ENCODE measurements around the gene TGFBI.
A peak's percentile ranks its signal among the peaks of the same experiment; 100 is the strongest.

The TGFBI gene

DNA sequence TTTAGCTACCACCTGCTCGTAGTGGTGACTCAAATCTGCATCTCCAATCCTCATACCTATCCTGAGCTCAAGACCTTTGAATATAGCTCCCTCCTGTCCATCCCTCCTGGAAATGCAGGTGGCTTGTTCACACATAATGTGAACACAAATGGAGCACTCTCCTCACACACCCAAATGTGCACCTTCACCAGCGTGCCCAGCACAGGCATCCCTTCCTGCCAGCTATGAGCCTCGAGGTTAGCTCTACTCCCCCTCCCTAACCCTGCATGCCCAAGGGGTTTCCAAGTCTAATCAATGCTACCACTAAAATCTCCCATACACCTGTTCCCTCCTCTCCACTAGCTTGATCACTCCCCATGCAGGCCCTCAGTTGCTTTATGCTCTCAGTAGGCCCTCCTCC, 2.2 kb upstream of the TGFBI start:
- Histone ChIP-seq H2AK5ac (ENCODE audit: low read length) (peak overlapping the region; percentile 65), H3K4ac (ENCODE audit: low read depth, low read length) (no peak overlapping the region), H3K23ac (ENCODE audit: low read length) (no peak overlapping the region), H2AFZ (ENCODE audit: insufficient read depth, low read length, poor library complexity) (no peak overlapping the region), H4K91ac (ENCODE audit: low read depth, low read length) (no peak overlapping the region), H3K18ac (ENCODE audit: low read length) (no peak overlapping the region), H3K79me2 (ENCODE audit: control insufficient read depth, insufficient read depth, low read length, poor library complexity) (peaks cover 25% of the 10 kb centered on the region), H3K14ac (ENCODE audit: low read length) (no peak overlapping the region), H4K8ac (ENCODE audit: low read depth, low read length) (no peak overlapping the region), H3K4me1 (ENCODE audit: control insufficient read depth in 1 of 2, insufficient read depth in 2 of 2, low read length in 2 of 2) (peaks cover 7 to 18% of the 10 kb centered on the region in 2 experiments), H3K27ac (ENCODE audit: low read depth, low read length) (no peak overlapping the region), H3K4me3 (ENCODE audit: low read depth, low read length) (no peak overlapping the region), H2BK120ac (ENCODE audit: insufficient read depth, low read length, poor library complexity) (no peak overlapping the region), H3K36me3 (ENCODE audit: control insufficient read depth in 1 of 2, insufficient read depth in 2 of 2, low read length in 2 of 2) (peaks cover 13 to 19% of the 10 kb centered on the region in 2 experiments), H3K4me2 (ENCODE audit: low read length) (no peak overlapping the region), H3K9ac (ENCODE audit: low read length) (no peak overlapping the region), H4K12ac (ENCODE audit: low read depth, low read length) (no peak overlapping the region), H2BK5ac (ENCODE audit: low read depth, low read length, poor library complexity) (no peak overlapping the region), H3K27me3 (ENCODE audit: insufficient read depth, low read length) (peaks cover 2% of the 10 kb centered on the region), H3K9me3 (ENCODE audit: insufficient read depth, low read depth, low read length) (no peaks in the 10 kb centered on the region), H3K79me1 (ENCODE audit: low read length) (peaks cover 36% of the 10 kb centered on the region), H2BK12ac (ENCODE audit: low read length) (peak overlapping the region; percentile 23)
- DNase-seq, result no peak
- no CpG with 5 or more reads among the region's 3 CpGs for WGBS (ENCODE audit: extremely low coverage, insufficient coverage, insufficient read length)

DNA sequence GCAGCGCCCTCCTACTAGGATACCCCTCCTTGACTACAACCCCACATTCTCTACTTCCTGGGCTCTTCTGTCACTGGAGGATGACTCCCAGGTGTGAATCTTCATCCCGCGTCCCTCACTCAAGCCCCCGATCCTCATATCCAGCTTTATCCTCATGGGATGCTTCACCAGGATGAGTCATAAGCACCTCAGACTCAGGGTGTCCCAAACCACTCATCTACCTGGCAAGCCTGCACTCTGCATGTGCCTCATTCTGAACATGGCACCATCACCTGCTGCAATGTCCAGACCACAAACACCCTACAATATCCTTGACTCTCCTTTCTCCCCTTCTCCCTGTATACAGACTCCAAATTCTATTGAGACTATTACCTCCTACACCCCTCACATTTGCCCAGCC, 1.5 kb upstream of the TGFBI start:
- Histone ChIP-seq H3K9ac (ENCODE audit: low read length) (no peak overlapping the region), H3K4ac (ENCODE audit: low read depth, low read length) (no peak overlapping the region), H3K4me3 (ENCODE audit: low read depth, low read length) (no peak overlapping the region), H3K79me2 (ENCODE audit: control insufficient read depth, insufficient read depth, low read length, poor library complexity) (peaks cover 28% of the 10 kb centered on the region), H4K8ac (ENCODE audit: low read depth, low read length) (no peak overlapping the region), H2BK12ac (ENCODE audit: low read length) (peak overlapping the region; percentile 47), H3K4me2 (ENCODE audit: low read length) (no peak overlapping the region), H3K18ac (ENCODE audit: low read length) (no peak overlapping the region), H3K27ac (ENCODE audit: low read depth, low read length) (no peak overlapping the region), H2AFZ (ENCODE audit: insufficient read depth, low read length, poor library complexity) (no peak overlapping the region), H2BK120ac (ENCODE audit: insufficient read depth, low read length, poor library complexity) (peak overlapping the region; percentile 13), H3K27me3 (ENCODE audit: insufficient read depth, low read length) (peaks cover 2% of the 10 kb centered on the region), H3K9me3 (ENCODE audit: insufficient read depth, low read depth, low read length) (no peaks in the 10 kb centered on the region), H3K23ac (ENCODE audit: low read length) (no peak overlapping the region), H3K14ac (ENCODE audit: low read length) (no peak overlapping the region), H2BK5ac (ENCODE audit: low read depth, low read length, poor library complexity) (no peak overlapping the region), H4K91ac (ENCODE audit: low read depth, low read length) (no peak overlapping the region), H2AK5ac (ENCODE audit: low read length) (peak overlapping the region; percentile 50), H3K79me1 (ENCODE audit: low read length) (peaks cover 33% of the 10 kb centered on the region), H4K12ac (ENCODE audit: low read depth, low read length) (no peak overlapping the region), H3K4me1 (ENCODE audit: control insufficient read depth in 1 of 2, insufficient read depth in 2 of 2, low read length in 2 of 2) (peaks cover 10 to 21% of the 10 kb centered on the region in 2 experiments), H3K36me3 (ENCODE audit: control insufficient read depth in 1 of 2, insufficient read depth in 2 of 2, low read length in 2 of 2) (peaks cover 14 to 25% of the 10 kb centered on the region in 2 experiments)
- DNase-seq, result no peak
- WGBS (ENCODE audit: extremely low coverage, insufficient coverage, insufficient read length), result no CpG with 5 or more reads among the region's 4 CpGs

DNA sequence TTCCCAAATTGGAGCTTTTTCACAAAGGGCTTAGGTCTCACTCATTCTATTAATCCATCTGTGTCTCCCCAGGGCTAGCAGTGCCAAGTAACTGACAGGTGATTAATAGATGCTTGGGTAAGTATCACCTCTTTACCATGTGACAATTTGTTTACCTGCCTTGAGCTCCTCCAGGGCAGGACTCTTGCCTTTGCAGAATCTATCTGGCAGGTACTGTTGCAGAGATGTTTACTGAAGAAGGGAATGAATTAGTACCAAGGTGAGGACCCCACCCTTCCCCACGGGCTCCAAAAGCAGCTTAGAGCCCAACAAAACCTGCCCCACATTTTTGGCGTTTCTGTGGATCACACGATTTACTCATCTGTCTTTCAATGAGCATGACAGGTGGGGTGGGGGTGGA, 698 bp upstream of the TGFBI start:
- peaks cover 13 to 24% of the 10 kb centered on the region in 2 experiments for H3K4me1 ChIP-seq (ENCODE audit: control insufficient read depth in 1 of 2, insufficient read depth in 2 of 2, low read length in 2 of 2)
- peak overlapping the region; percentile 72 for H2BK5ac ChIP-seq (ENCODE audit: low read depth, low read length, poor library complexity)
- no peak overlapping the region for H3K27ac ChIP-seq (ENCODE audit: low read depth, low read length)
- peak overlapping the region; percentile 66 for H3K4me2 ChIP-seq (ENCODE audit: low read length)
- peak overlapping the region; percentile 88 for H4K91ac ChIP-seq (ENCODE audit: low read depth, low read length)
- H2AK5ac ChIP-seq (ENCODE audit: low read length), result peak overlapping the region; percentile 65
- H4K12ac ChIP-seq (ENCODE audit: low read depth, low read length), result no peak overlapping the region
- peaks cover 18 to 32% of the 10 kb centered on the region in 2 experiments for H3K36me3 ChIP-seq (ENCODE audit: control insufficient read depth in 1 of 2, insufficient read depth in 2 of 2, low read length in 2 of 2)
- no peak overlapping the region for H3K4me3 ChIP-seq (ENCODE audit: low read depth, low read length)
- no peak overlapping the region for H3K14ac ChIP-seq (ENCODE audit: low read length)
- no peak overlapping the region for H3K23ac ChIP-seq (ENCODE audit: low read length)
- peak overlapping the region; percentile 92 for H2BK120ac ChIP-seq (ENCODE audit: insufficient read depth, low read length, poor library complexity)
- peaks cover 25% of the 10 kb centered on the region for H3K79me1 ChIP-seq (ENCODE audit: low read length)
- no peak overlapping the region for H3K9ac ChIP-seq (ENCODE audit: low read length)
- peaks cover 27% of the 10 kb centered on the region for H3K79me2 ChIP-seq (ENCODE audit: control insufficient read depth, insufficient read depth, low read length, poor library complexity)
- peaks cover 2% of the 10 kb centered on the region for H3K27me3 ChIP-seq (ENCODE audit: insufficient read depth, low read length)
- no peaks in the 10 kb centered on the region for H3K9me3 ChIP-seq (ENCODE audit: insufficient read depth, low read depth, low read length)
- peak overlapping the region; percentile 95 for H2BK12ac ChIP-seq (ENCODE audit: low read length)
- H2AFZ ChIP-seq (ENCODE audit: insufficient read depth, low read length, poor library complexity), result peak overlapping the region; percentile 57
- H3K18ac ChIP-seq (ENCODE audit: low read length), result peak overlapping the region; percentile 89
- H3K4ac ChIP-seq (ENCODE audit: low read depth, low read length), result no peak overlapping the region
- H4K8ac ChIP-seq (ENCODE audit: low read depth, low read length), result no peak overlapping the region
- no peak for DNase-seq
- no CpG with 5 or more reads among the region's 3 CpGs for WGBS (ENCODE audit: extremely low coverage, insufficient coverage, insufficient read length)

DNA sequence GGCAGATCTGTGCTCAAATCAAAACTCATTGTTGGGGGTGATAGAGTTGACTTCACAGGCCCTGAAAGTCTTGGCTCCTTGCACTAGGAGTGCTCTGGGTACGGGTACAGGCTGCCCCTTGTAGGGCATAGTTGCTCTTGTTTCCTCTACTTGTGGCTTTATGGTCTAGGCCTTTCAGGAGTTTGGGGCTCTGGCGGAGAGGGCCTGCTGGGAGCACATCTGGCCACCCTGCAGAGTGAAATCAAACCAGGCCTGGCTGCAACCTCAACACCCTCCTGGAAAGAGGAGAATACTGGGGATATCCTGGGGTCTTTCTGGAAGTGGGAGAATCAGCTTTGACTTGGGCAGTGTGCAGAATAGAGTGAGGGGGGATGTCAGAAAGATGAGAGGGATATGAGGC, 1.5 kb downstream of the TGFBI start:
- Histone ChIP-seq H3K36me3 (ENCODE audit: control insufficient read depth in 1 of 2, insufficient read depth in 2 of 2, low read length in 2 of 2) (peaks cover 31 to 52% of the 10 kb centered on the region in 2 experiments), H3K27ac (ENCODE audit: low read depth, low read length) (peak overlapping the region; percentile 69), H3K18ac (ENCODE audit: low read length) (peak overlapping the region; percentile 2), H4K12ac (ENCODE audit: low read depth, low read length) (no peak overlapping the region), H2BK5ac (ENCODE audit: low read depth, low read length, poor library complexity) (peak overlapping the region; percentile 5), H3K27me3 (ENCODE audit: insufficient read depth, low read length) (peaks cover 2% of the 10 kb centered on the region), H3K4ac (ENCODE audit: low read depth, low read length) (peak overlapping the region; percentile 7), H3K14ac (ENCODE audit: low read length) (peak overlapping the region; percentile 63), H2AK5ac (ENCODE audit: low read length) (no peak overlapping the region), H3K9ac (ENCODE audit: low read length) (peak overlapping the region; percentile 97), H3K23ac (ENCODE audit: low read length) (no peak overlapping the region), H3K79me2 (ENCODE audit: control insufficient read depth, insufficient read depth, low read length, poor library complexity) (peaks cover 25% of the 10 kb centered on the region), H3K4me1 (ENCODE audit: control insufficient read depth in 1 of 2, insufficient read depth in 2 of 2, low read length in 2 of 2) (peaks cover 20 to 33% of the 10 kb centered on the region in 2 experiments), H3K79me1 (ENCODE audit: low read length) (peaks cover 21% of the 10 kb centered on the region), H3K4me2 (ENCODE audit: low read length) (peak overlapping the region; percentile 66), H4K8ac (ENCODE audit: low read depth, low read length) (peak overlapping the region; percentile 27), H2BK12ac (ENCODE audit: low read length) (no peak overlapping the region), H2AFZ (ENCODE audit: insufficient read depth, low read length, poor library complexity) (no peak overlapping the region), H3K4me3 (ENCODE audit: low read depth, low read length) (peak overlapping the region; percentile 96), H3K9me3 (ENCODE audit: insufficient read depth, low read depth, low read length) (no peaks in the 10 kb centered on the region), H2BK120ac (ENCODE audit: insufficient read depth, low read length, poor library complexity) (no peak overlapping the region), H4K91ac (ENCODE audit: low read depth, low read length) (peak overlapping the region; percentile 41)
- no peak for DNase-seq
- WGBS (ENCODE audit: extremely low coverage, insufficient coverage, insufficient read length), result no CpG with 5 or more reads among the region's 2 CpGs
